ENCODE results near the gene PPA2. TPM values are rescaled to one million over a fixed set of nuclear protein-coding genes. Genes with fewer than 3 reads are reported as not detected.
"Not testable (repeated sequence)": the region's sequence is repeated elsewhere in the genome, so short reads cannot be mapped to it uniquely, and the experiment has no call there.

Gene PPA2
- total RNA-seq, 1 donor from 2014 or later, result 27.0 TPM

- Mint-ChIP-seq H3K9me3 (ENCODE audit: unreplicated experiment) (no peaks in the 10 kb centered on the region), H3K27ac (ENCODE audit: unreplicated experiment) (no peak overlapping the region), H3K27me3 (ENCODE audit: unreplicated experiment) (peaks cover 5% of the 10 kb centered on the region), H3K4me3 (ENCODE audit: unreplicated experiment) (no peak overlapping the region), H3K36me3 (ENCODE audit: unreplicated experiment) (no peaks in the 10 kb centered on the region), H3K4me1 (ENCODE audit: low read depth, unreplicated experiment) (peaks cover 5% of the 10 kb centered on the region)
- TF ChIP-seq CTCF (IDR thresholded peaks at IDR 0.05; ENCODE audit: partially characterized antibody, unreplicated experiment), result no peak
- DNase-seq, result no peak
Observed at GRCh38 chr4:105470766-105471165, 3.1 kb downstream of the PPA2 start.

- peaks cover 5% of the 10 kb centered on the region for H3K27me3 Mint-ChIP-seq (ENCODE audit: unreplicated experiment)
- DNase-seq, result no peak
Observed at GRCh38 chr4:105469736-105470135, 4.1 kb downstream of the PPA2 start.

GRCh38 chr4:105466580-105466979, 7.3 kb downstream of the PPA2 start:
- H3K4me1 Mint-ChIP-seq (ENCODE audit: low read depth, unreplicated experiment), result peaks cover 7% of the 10 kb centered on the region
- no peaks in the 10 kb centered on the region for H3K36me3 Mint-ChIP-seq (ENCODE audit: unreplicated experiment)
- no peak for DNase-seq
- peaks cover 5% of the 10 kb centered on the region for H3K27me3 Mint-ChIP-seq (ENCODE audit: unreplicated experiment)
- no peak overlapping the region for H3K27ac Mint-ChIP-seq (ENCODE audit: unreplicated experiment)
- TF ChIP-seq CTCF (IDR thresholded peaks at IDR 0.05; ENCODE audit: partially characterized antibody, unreplicated experiment), result no peak
- no peak overlapping the region for H3K4me3 Mint-ChIP-seq (ENCODE audit: unreplicated experiment)
- no peaks in the 10 kb centered on the region for H3K9me3 Mint-ChIP-seq (ENCODE audit: unreplicated experiment)

More at GRCh38 chr4:105469736-105470135, 4.1 kb downstream of the PPA2 start:
- Mint-ChIP-seq H3K4me1 (ENCODE audit: low read depth, unreplicated experiment) (peaks cover 5% of the 10 kb centered on the region), H3K9me3 (ENCODE audit: unreplicated experiment) (no peaks in the 10 kb centered on the region), H3K27ac (ENCODE audit: unreplicated experiment) (no peak overlapping the region), H3K4me3 (ENCODE audit: unreplicated experiment) (no peak overlapping the region), H3K36me3 (ENCODE audit: unreplicated experiment) (no peaks in the 10 kb centered on the region)
- TF ChIP-seq CTCF (IDR thresholded peaks at IDR 0.05; ENCODE audit: partially characterized antibody, unreplicated experiment), result no peak

- not testable (repeated sequence) for H3K27me3 Mint-ChIP-seq (ENCODE audit: unreplicated experiment); H3K4me1 Mint-ChIP-seq (ENCODE audit: low read depth, unreplicated experiment); H3K27ac Mint-ChIP-seq (ENCODE audit: unreplicated experiment); H3K36me3 Mint-ChIP-seq (ENCODE audit: unreplicated experiment); H3K9me3 Mint-ChIP-seq (ENCODE audit: unreplicated experiment); H3K4me3 Mint-ChIP-seq (ENCODE audit: unreplicated experiment); DNase-seq
Observed at GRCh38 chr4:105464563-105464962, 9.3 kb downstream of the PPA2 start.

GRCh38 chr4:105462576-105462975, 11.3 kb downstream of the PPA2 start:
- Mint-ChIP-seq H3K9me3 (ENCODE audit: unreplicated experiment) (no peaks in the 10 kb centered on the region), H3K4me3 (ENCODE audit: unreplicated experiment) (no peak overlapping the region), H3K4me1 (ENCODE audit: low read depth, unreplicated experiment) (peaks cover 7% of the 10 kb centered on the region), H3K36me3 (ENCODE audit: unreplicated experiment) (no peaks in the 10 kb centered on the region), H3K27me3 (ENCODE audit: unreplicated experiment) (peaks cover 4% of the 10 kb centered on the region), H3K27ac (ENCODE audit: unreplicated experiment) (no peak overlapping the region)
- no peak for TF ChIP-seq CTCF (IDR thresholded peaks at IDR 0.05; ENCODE audit: partially characterized antibody, unreplicated experiment)
- DNase-seq, result no peak
